PFSK-1 (cell line): ENCODE measurements around the gene PIP4K2A.

ENCODE experiments used
- FOXP2 ChIP-seq: optimal IDR thresholded peaks from 2 replicates; pipeline ENCODE3; 2011; ENCODE audit warnings: borderline replicate concordance, control low read depth, inconsistent platforms; ENCODE audit not compliant: insufficient read depth; ENCODE audit errors: extremely low read length, extremely low read depth
- POLR2AphosphoS5 ChIP-seq: IDR thresholded peaks from 2 replicates; pipeline ENCODE4 v1.6.1; 2012; ENCODE audit warnings: low read depth, mild to moderate bottlenecking, control low read depth, low read length, moderate library complexity
- REST ChIP-seq, 2 experiments: IDR thresholded peaks; 2 replicates each; pipeline versions ENCODE4 v1.6.1 to v1.8.0; 2011 to 2012; ENCODE audit warnings: low read depth in 2 of 2, low read length in 2 of 2, control low read depth in 1 of 2, inconsistent platforms in 1 of 2, mild to moderate bottlenecking in 1 of 2, moderate library complexity in 1 of 2; ENCODE audit not compliant: insufficient read depth in 1 of 2
- SIN3A ChIP-seq: IDR thresholded peaks from 2 replicates; pipeline ENCODE4 v1.6.1; 2012; ENCODE audit warnings: mild to moderate bottlenecking, low read length, moderate library complexity, borderline replicate concordance; ENCODE audit not compliant: insufficient read depth
- TAF1 ChIP-seq: IDR thresholded peaks from 2 replicates; pipeline ENCODE4 v1.6.1; 2012; ENCODE audit warnings: low read length, control low read depth, borderline replicate concordance; ENCODE audit not compliant: insufficient read depth

The PIP4K2A gene

GRCh38 chr10:22589851-22590514 is 124.4 kb downstream of the PIP4K2A start:
- TF ChIP-seq FOXP2, result no peak
- no peak for TF ChIP-seq REST (IDR thresholded peaks at IDR 0.05; ENCODE audit: insufficient read depth in 1 of 2, low read depth in 2 of 2, low read length in 2 of 2)
- TF ChIP-seq SIN3A, result no peak
- TF ChIP-seq TAF1, result no peak
- TF ChIP-seq POLR2AphosphoS5, result no peak

GRCh38 chr10:22588462-22588861 is 125.9 kb downstream of the PIP4K2A start:
- TF ChIP-seq SIN3A, result no peak
- TF ChIP-seq REST (IDR thresholded peaks at IDR 0.05; ENCODE audit: insufficient read depth in 1 of 2, low read depth in 2 of 2, low read length in 2 of 2), result no peak
- TF ChIP-seq TAF1, result no peak
- TF ChIP-seq FOXP2, result no peak
- TF ChIP-seq POLR2AphosphoS5, result no peak

GRCh38 chr10:22583683-22584082 is 130.7 kb downstream of the PIP4K2A start:
- TF ChIP-seq SIN3A (no peak), REST (IDR thresholded peaks at IDR 0.05; ENCODE audit: insufficient read depth in 1 of 2, low read depth in 2 of 2, low read length in 2 of 2) (no peak), POLR2AphosphoS5 (no peak), TAF1 (no peak), FOXP2 (no peak)

GRCh38 chr10:22581461-22581860 is 132.9 kb downstream of the PIP4K2A start:
- no peak for TF ChIP-seq SIN3A
- TF ChIP-seq TAF1, result no peak
- TF ChIP-seq POLR2AphosphoS5, result no peak
- no peak for TF ChIP-seq FOXP2
- no peak for TF ChIP-seq REST (IDR thresholded peaks at IDR 0.05; ENCODE audit: insufficient read depth in 1 of 2, low read depth in 2 of 2, low read length in 2 of 2)
